ENCODE results near the gene RSPH6A.

GRCh38 chr19:45821103-45821521 lies 6.0 kb upstream of the RSPH6A start:
- TF ChIP-seq CTCF (conservative IDR thresholded peaks at IDR 0.05 in 1 of 2, IDR thresholded peaks at IDR 0.05 in 1 of 2; ENCODE audit: extremely low read depth in 1 of 2, insufficient read depth in 1 of 2, low read depth in 1 of 2, low read length in 2 of 2) (no peak), EZH2 (IDR thresholded peaks at IDR 0.05; ENCODE audit: borderline replicate concordance, low read length) (no peak)
